ENCODE data around the gene SLC9A8.
"Not testable (repeated sequence)": the region's sequence is repeated elsewhere in the genome, so short reads cannot be mapped to it uniquely, and the experiment has no call there.

SLC9A8 gene

DNA sequence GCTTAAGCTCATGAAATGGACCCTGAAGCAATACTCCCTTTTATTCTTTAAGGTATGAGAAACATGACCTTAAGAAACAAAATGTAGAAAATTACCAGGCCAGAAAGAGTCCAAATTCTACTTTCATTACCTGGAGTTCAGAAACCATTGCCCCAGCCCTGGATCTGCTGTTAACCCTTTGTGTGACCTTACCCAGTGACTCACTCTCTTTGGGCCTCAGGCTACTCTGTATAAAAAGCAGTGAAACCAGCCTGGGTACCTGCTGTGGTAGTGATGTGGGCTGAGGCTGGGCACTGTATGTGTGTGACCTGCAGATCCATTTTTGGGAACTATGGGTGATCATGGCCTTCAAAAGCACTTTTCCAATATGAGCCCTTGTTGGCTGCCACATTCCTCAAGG is 47.2 kb downstream of the SLC9A8 start:
- no peak for DNase-seq (ENCODE audit: low read depth)
- no peak overlapping the region for H3K4me3 ChIP-seq (ENCODE audit: low read length)
- TF ChIP-seq CTCF (conservative IDR thresholded peaks at IDR 0.05; ENCODE audit: low read length): no peak

GRCh38 chr20:49861232-49861631 is 48.6 kb downstream of the SLC9A8 start:
- not testable (repeated sequence) for H3K4me3 ChIP-seq (ENCODE audit: low read length); DNase-seq (ENCODE audit: low read depth)

DNA sequence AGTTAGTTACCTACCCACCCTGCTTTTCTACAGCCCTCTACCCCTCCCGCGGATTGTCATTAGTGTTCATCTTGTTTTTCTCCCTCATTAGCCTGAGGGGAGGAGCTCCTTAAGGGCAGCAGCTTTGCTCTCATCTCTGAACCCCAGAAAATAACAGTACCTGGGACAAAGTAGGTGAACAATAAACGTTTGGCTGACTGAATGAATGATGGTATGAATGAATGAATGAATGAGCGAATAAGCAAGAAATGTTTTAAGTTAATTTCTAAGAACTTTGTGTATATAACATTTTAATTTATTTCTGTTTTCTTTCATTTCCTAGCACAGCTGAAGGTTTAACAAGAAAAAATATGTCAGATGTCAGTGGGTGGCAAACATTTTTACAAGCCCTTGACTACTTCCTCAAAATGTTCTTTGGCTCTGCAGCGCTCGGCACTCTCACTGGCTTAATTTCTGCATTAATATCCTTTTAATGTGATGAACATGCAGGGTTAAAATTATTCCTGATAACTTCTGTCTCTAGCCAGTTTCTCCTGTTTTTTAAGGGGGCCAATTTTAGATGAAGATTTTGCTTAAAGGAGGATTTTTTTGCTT is 50.1 kb downstream of the SLC9A8 start:
- DNase-seq (ENCODE audit: low read depth): no peak
- no peak overlapping the region for H3K4me3 ChIP-seq (ENCODE audit: low read length)
- TF ChIP-seq CTCF (conservative IDR thresholded peaks at IDR 0.05; ENCODE audit: low read length): no peak

- H3K4me3 ChIP-seq (ENCODE audit: low read length): no peak overlapping the region
- TF ChIP-seq CTCF (conservative IDR thresholded peaks at IDR 0.05; ENCODE audit: low read length): no peak
- DNase-seq (ENCODE audit: low read depth): no peak
These were observed 51.0 kb downstream of the SLC9A8 start for GRCh38 chr20:49863666-49864065.

DNA sequence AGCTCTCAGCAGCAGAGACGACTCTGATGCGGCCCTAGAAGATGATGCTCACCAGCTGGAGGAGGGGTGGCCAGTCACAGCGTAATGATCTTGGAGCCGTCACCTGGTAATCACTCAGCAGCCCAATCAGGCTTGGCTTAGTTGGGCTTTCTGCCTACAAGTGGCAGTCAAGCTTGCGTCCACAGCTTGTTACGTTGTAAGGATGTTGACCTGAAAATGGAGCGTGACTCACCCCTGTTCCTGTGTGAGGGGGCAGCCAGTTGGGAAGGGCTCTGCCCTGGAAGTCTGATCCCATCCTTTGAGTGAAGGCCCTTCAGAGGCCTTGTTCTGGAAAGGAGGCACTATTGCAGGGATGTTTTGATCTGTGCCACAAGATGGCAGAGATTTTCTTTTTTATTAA is 52.9 kb downstream of the SLC9A8 start:
- H3K4me3 ChIP-seq (ENCODE audit: low read length): peak overlapping the region; percentile 39
- DNase-seq (ENCODE audit: low read depth): peak; percentile 86
- TF ChIP-seq CTCF (conservative IDR thresholded peaks at IDR 0.05; ENCODE audit: low read length): no peak

DNA sequence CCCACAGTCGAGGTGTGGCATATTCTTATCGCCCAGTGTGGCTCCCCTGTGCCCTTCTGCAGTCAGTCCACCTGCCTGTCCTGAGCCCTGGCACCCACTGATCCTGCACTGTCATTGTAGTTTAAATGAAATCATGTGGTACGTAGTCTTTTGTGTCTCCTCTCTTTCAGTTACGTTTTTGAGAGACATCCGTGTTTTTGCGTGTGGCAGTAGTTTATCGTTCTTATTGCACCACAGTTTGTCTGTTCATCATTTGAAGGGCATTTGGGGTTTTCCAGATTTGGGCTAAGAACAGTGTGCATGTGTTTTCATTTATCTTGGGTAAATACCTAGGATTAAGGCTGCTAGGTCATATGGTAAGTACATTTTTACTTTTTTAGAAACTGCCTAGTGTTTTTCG is 53.4 kb downstream of the SLC9A8 start:
- DNase-seq (ENCODE audit: low read depth): peak; percentile 98
- TF ChIP-seq CTCF (conservative IDR thresholded peaks at IDR 0.05; ENCODE audit: low read length): no peak

DNA sequence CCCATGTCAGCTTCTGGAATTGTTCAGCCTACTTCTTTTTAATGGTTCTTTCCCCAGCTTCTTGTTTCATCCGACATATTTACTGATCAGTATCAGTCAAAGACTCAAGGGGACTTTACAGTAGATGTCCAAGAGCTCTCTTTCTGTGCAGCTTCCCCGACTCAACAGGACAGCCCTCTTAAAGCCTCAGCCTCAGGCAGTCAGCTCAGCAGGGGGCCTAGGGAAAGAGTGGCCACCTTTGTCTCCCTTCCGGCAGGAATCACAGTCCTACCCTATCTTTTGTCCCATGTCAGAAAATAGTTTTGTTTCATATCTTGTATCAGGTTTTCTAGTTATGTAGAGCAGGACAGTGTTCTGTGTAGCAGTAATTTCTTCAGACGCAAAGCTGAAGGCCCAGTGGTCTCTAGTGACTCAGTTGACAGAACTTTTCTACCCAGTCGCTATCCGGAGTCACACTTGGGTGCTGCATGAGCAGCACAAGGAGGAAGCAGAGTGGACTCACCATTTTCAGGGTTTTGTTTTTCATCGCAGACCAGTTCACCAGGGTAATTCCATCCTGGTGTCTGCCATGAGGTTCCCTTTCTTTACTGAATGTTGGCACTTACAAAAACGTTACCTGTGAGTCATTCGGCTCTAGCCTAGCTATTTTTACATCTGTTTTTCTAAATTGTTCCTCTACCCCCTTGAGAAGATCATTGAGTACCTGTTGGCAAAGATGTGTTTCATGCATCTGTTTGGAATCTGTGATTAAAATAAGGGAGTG is 55.0 kb downstream of the SLC9A8 start:
- no peak for TF ChIP-seq CTCF (conservative IDR thresholded peaks at IDR 0.05; ENCODE audit: low read length)
- H3K4me3 ChIP-seq (ENCODE audit: low read length): no peak overlapping the region
- DNase-seq (ENCODE audit: low read depth): no peak

More for the DNA sequence above, 53.4 kb downstream of the SLC9A8 start:
- peak overlapping the region; percentile 39 for H3K4me3 ChIP-seq (ENCODE audit: low read length)

Measured in AG10803 (cell line).